ENCODE measurements around the gene PPAT. TPM values are rescaled to one million over a fixed set of nuclear protein-coding genes. Genes with fewer than 3 reads are reported as not detected.
A peak's percentile ranks its signal among the peaks of the same experiment; 100 is the strongest.

The PPAT gene
- polyA plus RNA-seq, 3 donors: 0.83 to 1.5 (median 1.4) TPM

GRCh38 chr4:56405016-56405415 is 30.4 kb downstream of the PPAT start:
- H4K20me1 ChIP-seq (ENCODE audit: insufficient read depth, low read length): no peaks in the 10 kb centered on the region
- H3K9ac ChIP-seq (ENCODE audit: insufficient read depth, low read length, poor library complexity, severe bottlenecking): no peak overlapping the region
- no peaks in the 10 kb centered on the region for H3K9me3 ChIP-seq (replicated peaks in 1 of 2; ENCODE audit: control insufficient read depth in 1 of 2, insufficient read depth in 1 of 2, low read length in 2 of 2)
- no peaks in the 10 kb centered on the region for H3K4me1 ChIP-seq (ENCODE audit: control insufficient read depth in 1 of 2, insufficient read depth in 2 of 2, low read length in 2 of 2)
- no CpG with 5 or more reads among the region's 1 CpG for WGBS (ENCODE audit: insufficient coverage)
- DNase-seq: no peak
- Mint-ChIP-seq H3K4me3 (no peak overlapping the region), H3K9me3 (no peaks in the 10 kb centered on the region), H3K36me3 (peaks cover 19 to 28% of the 10 kb centered on the region in 2 donors), H3K4me1 (no peaks in the 10 kb centered on the region), H3K27me3 (ENCODE audit: low read depth in 3 of 3) (no peaks in the 10 kb centered on the region), H3K27ac (peak overlapping the region in 1 of 7 donors; percentile 76)
- peaks cover 14 to 28% of the 10 kb centered on the region in 2 donors for H3K36me3 ChIP-seq (replicated peaks in 1 of 2; ENCODE audit: control insufficient read depth in 1 of 2, insufficient read depth in 2 of 2, low read length in 2 of 2)
- TF ChIP-seq, protein P1, sequence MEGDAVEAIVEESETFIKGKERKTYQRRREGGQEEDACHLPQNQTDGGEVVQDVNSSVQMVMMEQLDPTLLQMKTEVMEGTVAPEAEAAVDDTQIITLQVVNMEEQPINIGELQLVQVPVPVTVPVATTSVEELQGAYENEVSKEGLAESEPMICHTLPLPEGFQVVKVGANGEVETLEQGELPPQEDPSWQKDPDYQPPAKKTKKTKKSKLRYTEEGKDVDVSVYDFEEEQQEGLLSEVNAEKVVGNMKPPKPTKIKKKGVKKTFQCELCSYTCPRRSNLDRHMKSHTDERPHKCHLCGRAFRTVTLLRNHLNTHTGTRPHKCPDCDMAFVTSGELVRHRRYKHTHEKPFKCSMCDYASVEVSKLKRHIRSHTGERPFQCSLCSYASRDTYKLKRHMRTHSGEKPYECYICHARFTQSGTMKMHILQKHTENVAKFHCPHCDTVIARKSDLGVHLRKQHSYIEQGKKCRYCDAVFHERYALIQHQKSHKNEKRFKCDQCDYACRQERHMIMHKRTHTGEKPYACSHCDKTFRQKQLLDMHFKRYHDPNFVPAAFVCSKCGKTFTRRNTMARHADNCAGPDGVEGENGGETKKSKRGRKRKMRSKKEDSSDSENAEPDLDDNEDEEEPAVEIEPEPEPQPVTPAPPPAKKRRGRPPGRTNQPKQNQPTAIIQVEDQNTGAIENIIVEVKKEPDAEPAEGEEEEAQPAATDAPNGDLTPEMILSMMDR (IDR thresholded peaks at IDR 0.05): no peak
- no peak overlapping the region for H2AFZ ChIP-seq (ENCODE audit: insufficient read depth, low read depth, low read length, poor library complexity, severe bottlenecking)
- intact Hi-C loops (cut with micrococcal nuclease): no loop called here
- H3K79me2 ChIP-seq (ENCODE audit: insufficient read depth, low read length): no peaks in the 10 kb centered on the region
- H3K27me3 ChIP-seq (ENCODE audit: control insufficient read depth in 2 of 2, insufficient read depth in 2 of 2, low read length in 2 of 2): no peaks in the 10 kb centered on the region
- no peak overlapping the region for H3K4me2 ChIP-seq (replicated peaks; ENCODE audit: extremely low read depth, low read length, poor library complexity, severe bottlenecking)
- no peak overlapping the region for H3K27ac ChIP-seq (ENCODE audit: low read depth in 1 of 2, low read length in 2 of 2)
- H3K4me3 ChIP-seq (replicated peaks in 1 of 3; ENCODE audit: low read depth in 2 of 3, low read length in 3 of 3): no peak overlapping the region

GRCh38 chr4:56400560-56400959 is 34.9 kb downstream of the PPAT start:
- no peaks in the 10 kb centered on the region for H3K27me3 Mint-ChIP-seq (ENCODE audit: low read depth in 3 of 3)
- Histone ChIP-seq H3K79me2 (ENCODE audit: insufficient read depth, low read length) (no peaks in the 10 kb centered on the region), H3K9me3 (replicated peaks in 1 of 2; ENCODE audit: control insufficient read depth in 1 of 2, insufficient read depth in 1 of 2, low read length in 2 of 2) (no peaks in the 10 kb centered on the region), H2AFZ (ENCODE audit: insufficient read depth, low read depth, low read length, poor library complexity, severe bottlenecking) (no peak overlapping the region), H3K27me3 (ENCODE audit: control insufficient read depth in 2 of 2, insufficient read depth in 2 of 2, low read length in 2 of 2) (no peaks in the 10 kb centered on the region), H4K20me1 (ENCODE audit: insufficient read depth, low read length) (no peaks in the 10 kb centered on the region), H3K36me3 (replicated peaks in 1 of 2; ENCODE audit: control insufficient read depth in 1 of 2, insufficient read depth in 2 of 2, low read length in 2 of 2) (peaks cover 14 to 27% of the 10 kb centered on the region in 2 donors), H3K27ac (ENCODE audit: low read depth in 1 of 2, low read length in 2 of 2) (no peak overlapping the region), H3K4me1 (ENCODE audit: control insufficient read depth in 1 of 2, insufficient read depth in 2 of 2, low read length in 2 of 2) (no peaks in the 10 kb centered on the region), H3K9ac (ENCODE audit: insufficient read depth, low read length, poor library complexity, severe bottlenecking) (no peak overlapping the region), H3K4me2 (replicated peaks; ENCODE audit: extremely low read depth, low read length, poor library complexity, severe bottlenecking) (no peak overlapping the region), H3K4me3 (replicated peaks in 1 of 3; ENCODE audit: low read depth in 2 of 3, low read length in 3 of 3) (no peak overlapping the region)
- H3K4me1 Mint-ChIP-seq: no peaks in the 10 kb centered on the region
- peaks cover 14 to 25% of the 10 kb centered on the region in 2 donors for H3K36me3 Mint-ChIP-seq
- no peak overlapping the region for H3K27ac Mint-ChIP-seq
- intact Hi-C loops (cut with micrococcal nuclease): no loop called here
- no CpG with 5 or more reads among the region's 6 CpGs for WGBS (ENCODE audit: insufficient coverage)
- H3K9me3 Mint-ChIP-seq: no peaks in the 10 kb centered on the region
- no peak overlapping the region for H3K4me3 Mint-ChIP-seq
- DNase-seq: no peak
- TF ChIP-seq, protein P1 (IDR thresholded peaks at IDR 0.05): no peak

Measured in CD14-positive monocyte (primary cell).